Activated naive CD4-positive, alpha-beta T cell treated with anti-CD3 and anti-CD28 coated beads for 36 hours (primary cell): Measurements from ENCODE around the gene ENTPD2. TPM values are rescaled to one million over a fixed set of nuclear protein-coding genes. Genes with fewer than 3 reads are reported as not detected.

ENCODE experiments used
- CTCF ChIA-PET: fragments of 350-600 bp; sonication (Branson Sonifier 250); formaldehyde crosslinking; loops from one replicate; lab custom pipeline; 2021; ENCODE audit warnings: antibody characterized with exemption; lab: Charles Lee
- DNase-seq: peaks from one replicate; pipeline ENCODE4 v3.0.0-alpha.2; 2020
- H3K27ac Mint-ChIP-seq: one replicate; pipeline ENCODE4 v1.8.0; 2021; ENCODE audit warnings: mild to moderate bottlenecking, mixed read lengths
- H3K27me3 Mint-ChIP-seq: one replicate; pipeline ENCODE4 v1.8.0; 2021; ENCODE audit warnings: low read depth, mixed read lengths
- H3K36me3 Mint-ChIP-seq: one replicate; pipeline ENCODE4 v1.8.0; 2021; ENCODE audit warnings: low read depth, mixed read lengths
- H3K4me1 Mint-ChIP-seq: one replicate; pipeline ENCODE4 v1.8.0; 2021; ENCODE audit warnings: low read depth, mixed read lengths
- H3K4me3 Mint-ChIP-seq: one replicate; pipeline ENCODE4 v1.8.0; 2021; ENCODE audit warnings: mild to moderate bottlenecking, moderate library complexity, mixed read lengths
- H3K9me3 Mint-ChIP-seq: one replicate; pipeline ENCODE4 v1.8.0; 2021; ENCODE audit warnings: mixed read lengths
- intact Hi-C: fragments of 100-400 bp; cut with micrococcal nuclease; formaldehyde crosslinking; loops from one replicate; pipeline ENCODE4 v1.15.1; 2023
- total RNA-seq, 2 experiments: library from RNA; stranded (reverse); gene quantifications; one replicate each; pipeline ENCODE4 v1.2.3, GENCODE V29; 2021

Gene ENTPD2
- total RNA-seq, 2 experiments from 2014 or later: not detected

GRCh38 chr9:137014776-137015539 is 38.9 kb downstream of the ENTPD2 start:
- intact Hi-C loops: no loop called here
- Mint-ChIP-seq H3K27ac (no peak overlapping the region), H3K36me3 (no peaks in the 10 kb centered on the region), H3K4me3 (no peak overlapping the region), H3K27me3 (no peaks in the 10 kb centered on the region), H3K4me1 (no peaks in the 10 kb centered on the region), H3K9me3 (no peaks in the 10 kb centered on the region)
- CTCF ChIA-PET: interaction anchor here (1.0 to 1.1 kb wide), 2 partner anchors 21 to 32 kb away, joined by 3 read pairs; no protein-coding TSS in a partner anchor
- no peak for DNase-seq

- H3K36me3 Mint-ChIP-seq: no peaks in the 10 kb centered on the region
- H3K27ac Mint-ChIP-seq: no peak overlapping the region
- no peak for DNase-seq
- CTCF ChIA-PET: no interaction called here
- H3K4me3 Mint-ChIP-seq: no peak overlapping the region
- H3K27me3 Mint-ChIP-seq: no peaks in the 10 kb centered on the region
- H3K9me3 Mint-ChIP-seq: no peaks in the 10 kb centered on the region
- no peaks in the 10 kb centered on the region for H3K4me1 Mint-ChIP-seq
- intact Hi-C loops: no loop called here
Observed at GRCh38 chr9:137014166-137014565, 39.7 kb downstream of the ENTPD2 start.

- no peak overlapping the region for H3K4me3 Mint-ChIP-seq
- no peak overlapping the region for H3K27ac Mint-ChIP-seq
- H3K27me3 Mint-ChIP-seq: no peaks in the 10 kb centered on the region
- H3K4me1 Mint-ChIP-seq: no peaks in the 10 kb centered on the region
- no peak for DNase-seq
- intact Hi-C loops: no loop called here
- no peaks in the 10 kb centered on the region for H3K36me3 Mint-ChIP-seq
- H3K9me3 Mint-ChIP-seq: no peaks in the 10 kb centered on the region
- CTCF ChIA-PET: interaction anchor here (0.6 kb wide), 1 partner anchor 31 kb away, joined by 3 read pairs; no protein-coding TSS in a partner anchor
Observed at GRCh38 chr9:137013571-137013940, 40.3 kb downstream of the ENTPD2 start.

- H3K36me3 Mint-ChIP-seq: no peaks in the 10 kb centered on the region
- intact Hi-C loops: no loop called here
- no peak overlapping the region for H3K4me3 Mint-ChIP-seq
- no peaks in the 10 kb centered on the region for H3K9me3 Mint-ChIP-seq
- no peaks in the 10 kb centered on the region for H3K4me1 Mint-ChIP-seq
- CTCF ChIA-PET: interaction anchor here (0.6 kb wide), 1 partner anchor 32 kb away, joined by 3 read pairs; no protein-coding TSS in a partner anchor
- H3K27me3 Mint-ChIP-seq: no peaks in the 10 kb centered on the region
- no peak overlapping the region for H3K27ac Mint-ChIP-seq
- DNase-seq: no peak
Observed at GRCh38 chr9:137012694-137013570, 40.9 kb downstream of the ENTPD2 start.

- CTCF ChIA-PET: no interaction called here
- no peaks in the 10 kb centered on the region for H3K36me3 Mint-ChIP-seq
Observed at GRCh38 chr9:137011907-137012675, 41.8 kb downstream of the ENTPD2 start.

GRCh38 chr9:137011156-137011555 is 42.7 kb downstream of the ENTPD2 start:
- Mint-ChIP-seq H3K27ac (no peak overlapping the region), H3K9me3 (no peaks in the 10 kb centered on the region), H3K36me3 (no peaks in the 10 kb centered on the region), H3K27me3 (no peaks in the 10 kb centered on the region), H3K4me3 (no peak overlapping the region), H3K4me1 (no peaks in the 10 kb centered on the region)
- DNase-seq: no peak
- intact Hi-C loops: no loop called here
- CTCF ChIA-PET: no interaction called here

More at GRCh38 chr9:137011907-137012675, 41.8 kb downstream of the ENTPD2 start:
- H3K27ac Mint-ChIP-seq: no peak overlapping the region
- H3K27me3 Mint-ChIP-seq: no peaks in the 10 kb centered on the region
- no peaks in the 10 kb centered on the region for H3K9me3 Mint-ChIP-seq
- DNase-seq: no peak
- intact Hi-C loops: no loop called here
- H3K4me1 Mint-ChIP-seq: no peaks in the 10 kb centered on the region
- no peak overlapping the region for H3K4me3 Mint-ChIP-seq

- CTCF ChIA-PET: no interaction called here
- H3K27me3 Mint-ChIP-seq: no peaks in the 10 kb centered on the region
Observed at GRCh38 chr9:137009938-137010732, 43.7 kb downstream of the ENTPD2 start.

GRCh38 chr9:137009217-137009616 is 44.6 kb downstream of the ENTPD2 start:
- CTCF ChIA-PET: no interaction called here
- H3K27ac Mint-ChIP-seq: no peak overlapping the region
- H3K27me3 Mint-ChIP-seq: no peaks in the 10 kb centered on the region
- H3K4me1 Mint-ChIP-seq: no peaks in the 10 kb centered on the region
- no peak overlapping the region for H3K4me3 Mint-ChIP-seq
- H3K9me3 Mint-ChIP-seq: no peaks in the 10 kb centered on the region
- intact Hi-C loops: no loop called here
- no peak for DNase-seq
- no peaks in the 10 kb centered on the region for H3K36me3 Mint-ChIP-seq

More at GRCh38 chr9:137009938-137010732, 43.7 kb downstream of the ENTPD2 start:
- no peak for DNase-seq
- H3K36me3 Mint-ChIP-seq: no peaks in the 10 kb centered on the region
- no peak overlapping the region for H3K27ac Mint-ChIP-seq
- H3K9me3 Mint-ChIP-seq: no peaks in the 10 kb centered on the region
- no peak overlapping the region for H3K4me3 Mint-ChIP-seq
- intact Hi-C loops: no loop called here
- H3K4me1 Mint-ChIP-seq: no peaks in the 10 kb centered on the region

- Mint-ChIP-seq H3K4me1 (no peaks in the 10 kb centered on the region), H3K27ac (no peak overlapping the region), H3K36me3 (no peaks in the 10 kb centered on the region), H3K9me3 (no peaks in the 10 kb centered on the region), H3K4me3 (no peak overlapping the region), H3K27me3 (no peaks in the 10 kb centered on the region)
- CTCF ChIA-PET: no interaction called here
- no peak for DNase-seq
- intact Hi-C loops: no loop called here
Observed at GRCh38 chr9:137008312-137008711, 45.5 kb downstream of the ENTPD2 start.

GRCh38 chr9:137007816-137008270 is 46.0 kb downstream of the ENTPD2 start:
- H3K36me3 Mint-ChIP-seq: no peaks in the 10 kb centered on the region
- CTCF ChIA-PET: no interaction called here
- intact Hi-C loops: no loop called here
- H3K9me3 Mint-ChIP-seq: no peaks in the 10 kb centered on the region
- no peak overlapping the region for H3K27ac Mint-ChIP-seq
- DNase-seq: no peak
- no peak overlapping the region for H3K4me3 Mint-ChIP-seq
- H3K4me1 Mint-ChIP-seq: no peaks in the 10 kb centered on the region
- no peaks in the 10 kb centered on the region for H3K27me3 Mint-ChIP-seq

- H3K36me3 Mint-ChIP-seq: no peaks in the 10 kb centered on the region
- no peak for DNase-seq
- H3K27ac Mint-ChIP-seq: no peak overlapping the region
- H3K4me1 Mint-ChIP-seq: no peaks in the 10 kb centered on the region
- H3K9me3 Mint-ChIP-seq: no peaks in the 10 kb centered on the region
- H3K4me3 Mint-ChIP-seq: no peak overlapping the region
- CTCF ChIA-PET: no interaction called here
- intact Hi-C loops: no loop called here
- no peaks in the 10 kb centered on the region for H3K27me3 Mint-ChIP-seq
Observed at GRCh38 chr9:137007108-137007815, 46.6 kb downstream of the ENTPD2 start.
